HEK293 (cell line): ENCODE measurements around the gene IZUMO4.
A peak's percentile ranks its signal among the peaks of the same experiment; 100 is the strongest.

Source experiments
- EGR2 ChIP-seq: fragments of 450-650 bp; formaldehyde crosslinking; IDR thresholded peaks from 2 replicates; pipeline ENCODE4 v1.5.1; 2016; ENCODE audit warnings: low read depth, missing biosample characterization, missing genetic modification characterization
- GFI1B ChIP-seq: fragments of 450-650 bp; formaldehyde crosslinking; IDR thresholded peaks from 2 replicates; pipeline ENCODE4 v1.5.1; 2016; ENCODE audit warnings: missing biosample characterization, missing genetic modification characterization
- GLIS1 ChIP-seq: fragments of 450-650 bp; formaldehyde crosslinking; IDR thresholded peaks from 2 replicates; pipeline ENCODE4 v1.5.1; 2016; ENCODE audit warnings: missing biosample characterization, missing genetic modification characterization
- GLIS2 ChIP-seq: fragments of 450-650 bp; formaldehyde crosslinking; IDR thresholded peaks from 2 replicates; pipeline ENCODE4 v1.5.1; 2016; ENCODE audit warnings: missing biosample characterization, missing genetic modification characterization
- HIC1 ChIP-seq: fragments of 450-650 bp; formaldehyde crosslinking; IDR thresholded peaks from 2 replicates; pipeline ENCODE4 v1.5.1; 2016; ENCODE audit warnings: missing biosample characterization, missing genetic modification characterization
- IKZF3 ChIP-seq: fragments of 450-650 bp; IDR thresholded peaks from 2 replicates; pipeline ENCODE4 v1.5.0; 2018; ENCODE audit warnings: missing biosample characterization, mild to moderate bottlenecking, missing genetic modification characterization, moderate library complexity
- KLF9 ChIP-seq: fragments of 450-650 bp; formaldehyde crosslinking; IDR thresholded peaks from 2 replicates; pipeline ENCODE4 v1.5.1; 2016; ENCODE audit warnings: missing biosample characterization, missing genetic modification characterization, low read depth
- PATZ1 ChIP-seq: fragments of 450-650 bp; formaldehyde crosslinking; IDR thresholded peaks from 2 replicates; pipeline ENCODE4 v1.5.1; 2016; ENCODE audit warnings: missing biosample characterization, missing genetic modification characterization
- PRDM6 ChIP-seq: fragments of 450-650 bp; formaldehyde crosslinking; IDR thresholded peaks from 2 replicates; pipeline ENCODE4 v1.5.1; 2017; ENCODE audit warnings: missing biosample characterization, missing genetic modification characterization
- SP2 ChIP-seq: fragments of 450-650 bp; formaldehyde crosslinking; IDR thresholded peaks from 2 replicates; pipeline ENCODE4 v1.5.1; 2016; ENCODE audit warnings: missing biosample characterization, missing genetic modification characterization
- SP3 ChIP-seq: fragments of 450-650 bp; formaldehyde crosslinking; IDR thresholded peaks from 2 replicates; pipeline ENCODE4 v1.5.1; 2016; ENCODE audit warnings: missing biosample characterization, missing genetic modification characterization
- WT1 ChIP-seq: fragments of 450-650 bp; formaldehyde crosslinking; IDR thresholded peaks from 2 replicates; pipeline ENCODE4 v1.5.1; 2016; ENCODE audit warnings: missing biosample characterization, missing genetic modification characterization
- ZBTB17 ChIP-seq: fragments of 450-650 bp; formaldehyde crosslinking; IDR thresholded peaks from 2 replicates; pipeline ENCODE4 v1.5.1; 2016; ENCODE audit warnings: missing biosample characterization, missing genetic modification characterization
- ZBTB20 ChIP-seq: fragments of 450-650 bp; formaldehyde crosslinking; IDR thresholded peaks from 2 replicates; pipeline ENCODE4 v1.5.1; 2016; ENCODE audit warnings: missing biosample characterization, missing genetic modification characterization
- ZBTB44 ChIP-seq: fragments of 450-650 bp; IDR thresholded peaks from 2 replicates; pipeline ENCODE4 v1.5.1; 2018; ENCODE audit warnings: missing biosample characterization, mild to moderate bottlenecking, missing genetic modification characterization
- ZFP3 ChIP-seq: fragments of 450-650 bp; formaldehyde crosslinking; IDR thresholded peaks from 2 replicates; pipeline ENCODE4 v1.5.1; 2016; ENCODE audit warnings: low read depth, missing biosample characterization, missing genetic modification characterization
- ZNF121 ChIP-seq: fragments of 450-650 bp; formaldehyde crosslinking; IDR thresholded peaks from 2 replicates; pipeline ENCODE4 v1.5.1; 2016; ENCODE audit warnings: missing biosample characterization, missing genetic modification characterization
- ZNF155 ChIP-seq: fragments of 450-650 bp; formaldehyde crosslinking; IDR thresholded peaks from 2 replicates; pipeline ENCODE4 v1.5.1; 2016; ENCODE audit warnings: missing biosample characterization, missing genetic modification characterization
- ZNF239 ChIP-seq: fragments of 450-650 bp; formaldehyde crosslinking; IDR thresholded peaks from 2 replicates; pipeline ENCODE4 v1.5.1; 2016; ENCODE audit warnings: missing biosample characterization, missing genetic modification characterization
- ZNF324 ChIP-seq: fragments of 450-650 bp; formaldehyde crosslinking; IDR thresholded peaks from 2 replicates; pipeline ENCODE4 v1.5.1; 2016; ENCODE audit warnings: missing biosample characterization, missing genetic modification characterization
- ZNF354C ChIP-seq: fragments of 450-650 bp; formaldehyde crosslinking; IDR thresholded peaks from 2 replicates; pipeline ENCODE4 v1.5.1; 2016; ENCODE audit warnings: missing biosample characterization, missing genetic modification characterization, low read depth, borderline replicate concordance
- ZNF398 ChIP-seq: fragments of 450-650 bp; formaldehyde crosslinking; IDR thresholded peaks from 2 replicates; pipeline ENCODE4 v1.5.1; 2017; ENCODE audit warnings: missing biosample characterization, missing genetic modification characterization
- ZNF514 ChIP-seq: fragments of 450-650 bp; formaldehyde crosslinking; IDR thresholded peaks from 2 replicates; pipeline ENCODE4 v1.5.1; 2016; ENCODE audit warnings: missing biosample characterization, missing genetic modification characterization
- ZNF544 ChIP-seq: fragments of 450-650 bp; formaldehyde crosslinking; IDR thresholded peaks from 2 replicates; pipeline ENCODE4 v1.5.0; 2017; ENCODE audit warnings: missing biosample characterization, missing genetic modification characterization
- ZNF548 ChIP-seq: fragments of 450-650 bp; formaldehyde crosslinking; IDR thresholded peaks from 2 replicates; pipeline ENCODE4 v1.5.1; 2016; ENCODE audit warnings: missing biosample characterization, missing genetic modification characterization
- ZNF549 ChIP-seq: fragments of 450-650 bp; IDR thresholded peaks from 2 replicates; pipeline ENCODE4 v1.5.1; 2018; ENCODE audit warnings: missing biosample characterization, missing genetic modification characterization, mild to moderate bottlenecking, inconsistent platforms, moderate library complexity
- ZNF585B ChIP-seq: fragments of 450-650 bp; formaldehyde crosslinking; IDR thresholded peaks from 2 replicates; pipeline ENCODE4 v1.5.1; 2016; ENCODE audit warnings: missing biosample characterization, missing genetic modification characterization
- ZNF658 ChIP-seq: fragments of 450-650 bp; formaldehyde crosslinking; IDR thresholded peaks from 2 replicates; pipeline ENCODE4; 2016; ENCODE audit warnings: missing biosample characterization, missing genetic modification characterization
- ZNF792 ChIP-seq: fragments of 450-650 bp; formaldehyde crosslinking; IDR thresholded peaks from 2 replicates; pipeline ENCODE4 v1.5.1; 2016; ENCODE audit warnings: missing biosample characterization, missing genetic modification characterization

IZUMO4 gene

GRCh38 chr19:2055931-2056836 is 40.5 kb upstream of the IZUMO4 start (continued):
- TF ChIP-seq ZNF155 (tag by site-specific recombination): no peak
- peak; percentile 27 for TF ChIP-seq SP2 (tag by site-specific recombination)
- TF ChIP-seq ZFP3 (tag by site-specific recombination): no peak
- peak; percentile 61 for TF ChIP-seq SP3
- no peak for TF ChIP-seq ZBTB17 (tag by site-specific recombination)
- TF ChIP-seq GLIS2 (tag by site-specific recombination): 0 out of 2 replicates have a peak, but pooled peaks have one; percentile 17
- TF ChIP-seq HIC1 (tag by site-specific recombination): 0 out of 2 replicates have a peak, but pooled peaks have one; percentile 67
- peak; percentile 28; the same call in 1 of the 2 replicates for TF ChIP-seq EGR2
- no peak for TF ChIP-seq KLF9
- 0 out of 2 replicates have a peak, but pooled peaks have one; percentile 14 for TF ChIP-seq PATZ1 (tag by site-specific recombination)
- TF ChIP-seq ZNF324 (tag by site-specific recombination): no peak
- TF ChIP-seq ZNF239: no peak
- TF ChIP-seq ZNF658: no peak
- TF ChIP-seq IKZF3: 0 out of 2 replicates have a peak, but pooled peaks have one; percentile 24
- TF ChIP-seq ZNF792 (tag by site-specific recombination): no peak
- TF ChIP-seq ZBTB20 (tag by site-specific recombination): peak; percentile 65; the same call in 1 of the 2 replicates
- peak; percentile 92 for TF ChIP-seq WT1 (tag by site-specific recombination)
- TF ChIP-seq ZNF549 (tag by site-specific recombination): no peak
- TF ChIP-seq ZNF398 (tag by site-specific recombination): peak; percentile 47; the same call in 1 of the 2 replicates
- TF ChIP-seq GFI1B (tag by site-specific recombination): no peak
- no peak for TF ChIP-seq ZNF514 (tag by site-specific recombination)
- no peak for TF ChIP-seq ZNF544 (tag by site-specific recombination)
- no peak for TF ChIP-seq ZBTB44 (tag by site-specific recombination)
- TF ChIP-seq ZNF585B (tag by site-specific recombination): no peak
- no peak for TF ChIP-seq PRDM6 (tag by site-specific recombination)
- no peak for TF ChIP-seq ZNF548 (tag by site-specific recombination)
- TF ChIP-seq ZNF354C (tag by site-specific recombination): no peak
- TF ChIP-seq GLIS1: peak; percentile 94
- no peak for TF ChIP-seq ZNF121 (tag by site-specific recombination)
